ENCODE data around the gene RFPL4A. TPM values are rescaled to one million over a fixed set of nuclear protein-coding genes. Genes with fewer than 3 reads are reported as not detected.
"Not testable (repeated sequence)": the region's sequence is repeated elsewhere in the genome, so short reads cannot be mapped to it uniquely, and the experiment has no call there.

The RFPL4A gene
- total RNA-seq = not detected

DNA sequence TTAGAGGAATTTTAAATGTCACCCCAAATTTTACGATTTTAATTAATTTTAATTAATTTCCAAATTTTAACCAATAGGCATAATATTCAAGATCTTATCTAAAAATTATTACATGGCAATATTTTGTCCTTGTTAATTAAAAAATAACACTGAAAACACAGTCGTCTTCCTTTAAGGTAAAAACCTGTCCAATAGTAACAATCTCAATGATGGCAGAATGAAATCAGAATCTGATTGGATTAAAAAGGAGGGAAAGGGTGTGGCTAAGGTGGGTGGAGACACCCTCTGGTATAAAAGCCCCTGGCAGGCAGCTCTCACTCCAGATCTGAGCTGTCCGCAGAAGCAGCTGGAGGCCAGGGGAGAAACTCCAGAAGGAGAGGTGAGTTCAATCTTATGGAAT, at the start of gene RFPL4A:
RFPL4A (plus strand) TSS at position 301 of the 400 bp plus-strand sequence. CDS start 2,704 bp downstream, outside the sequence.
- in situ Hi-C loops (cut with MboI; ENCODE audit: low pct_ligation_motif_present in 1 of 4, low pct_unique_long_range_greater_than_20kb in 1 of 4, low sequenced_read_pairs in 3 of 4); H3K9me3 ChIP-seq; H3K27ac ChIP-seq; H3K4me1 ChIP-seq; H3K36me3 ChIP-seq; intact Hi-C loops (cut with DNase I; ENCODE audit: low total_unique reads); H3K27me3 ChIP-seq; H3K4me3 ChIP-seq; DNase-seq: not testable (repeated sequence)
- WGBS, 2 donors (ENCODE audit: low coverage in 1 of 2) = 86 to 92% methylated on average over 2 to 3 of the region's 3 CpGs

DNA sequence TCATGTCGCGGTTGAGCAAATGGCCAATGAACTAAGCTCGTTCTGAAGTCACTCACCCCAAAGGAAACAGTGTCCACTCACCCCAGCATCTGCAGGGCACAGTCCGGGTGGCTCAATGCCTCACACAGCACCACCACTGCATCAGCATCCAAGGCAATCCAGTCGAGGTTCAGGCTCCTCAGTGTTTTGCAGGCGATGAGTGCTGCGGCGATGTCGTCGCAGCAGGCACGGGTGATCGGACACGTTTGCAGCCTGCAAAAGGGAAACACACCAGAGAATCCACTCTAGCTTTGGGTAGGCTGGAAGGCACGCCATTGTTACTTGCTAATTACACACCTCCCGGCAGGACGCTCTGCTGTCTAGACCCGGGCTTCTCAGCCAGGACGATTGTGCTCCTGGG, 47.2 kb upstream of the RFPL4A start:
- H3K27ac ChIP-seq = no peak overlapping the region
- intact Hi-C loops (cut with DNase I; ENCODE audit: low total_unique reads) (no loop called here), in situ Hi-C loops (cut with MboI; ENCODE audit: low pct_ligation_motif_present in 1 of 4, low pct_unique_long_range_greater_than_20kb in 1 of 4, low sequenced_read_pairs in 3 of 4) (no loop called here)
- no peaks in the 10 kb centered on the region for H3K36me3 ChIP-seq
- no peak for DNase-seq
- H3K4me3 ChIP-seq = no peak overlapping the region
- WGBS, 2 donors (ENCODE audit: low coverage in 1 of 2) = 84% methylated on average over 18 of the region's 18 CpGs; no CpG with 5 or more reads in 1 of the 2 donors
- TF ChIP-seq, protein P1, sequence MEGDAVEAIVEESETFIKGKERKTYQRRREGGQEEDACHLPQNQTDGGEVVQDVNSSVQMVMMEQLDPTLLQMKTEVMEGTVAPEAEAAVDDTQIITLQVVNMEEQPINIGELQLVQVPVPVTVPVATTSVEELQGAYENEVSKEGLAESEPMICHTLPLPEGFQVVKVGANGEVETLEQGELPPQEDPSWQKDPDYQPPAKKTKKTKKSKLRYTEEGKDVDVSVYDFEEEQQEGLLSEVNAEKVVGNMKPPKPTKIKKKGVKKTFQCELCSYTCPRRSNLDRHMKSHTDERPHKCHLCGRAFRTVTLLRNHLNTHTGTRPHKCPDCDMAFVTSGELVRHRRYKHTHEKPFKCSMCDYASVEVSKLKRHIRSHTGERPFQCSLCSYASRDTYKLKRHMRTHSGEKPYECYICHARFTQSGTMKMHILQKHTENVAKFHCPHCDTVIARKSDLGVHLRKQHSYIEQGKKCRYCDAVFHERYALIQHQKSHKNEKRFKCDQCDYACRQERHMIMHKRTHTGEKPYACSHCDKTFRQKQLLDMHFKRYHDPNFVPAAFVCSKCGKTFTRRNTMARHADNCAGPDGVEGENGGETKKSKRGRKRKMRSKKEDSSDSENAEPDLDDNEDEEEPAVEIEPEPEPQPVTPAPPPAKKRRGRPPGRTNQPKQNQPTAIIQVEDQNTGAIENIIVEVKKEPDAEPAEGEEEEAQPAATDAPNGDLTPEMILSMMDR (IDR thresholded peaks at IDR 0.05) = no peak
- TF ChIP-seq POLR2AphosphoS5 (IDR thresholded peaks at IDR 0.05) (no peak), POLR2A (IDR thresholded peaks at IDR 0.05) (no peak), EP300 (IDR thresholded peaks at IDR 0.05; ENCODE audit: low read depth) (no peak)
- H3K27me3 ChIP-seq = peaks cover 17% of the 10 kb centered on the region
- no peaks in the 10 kb centered on the region for H3K4me1 ChIP-seq
- H3K9me3 ChIP-seq = no peaks in the 10 kb centered on the region

DNA sequence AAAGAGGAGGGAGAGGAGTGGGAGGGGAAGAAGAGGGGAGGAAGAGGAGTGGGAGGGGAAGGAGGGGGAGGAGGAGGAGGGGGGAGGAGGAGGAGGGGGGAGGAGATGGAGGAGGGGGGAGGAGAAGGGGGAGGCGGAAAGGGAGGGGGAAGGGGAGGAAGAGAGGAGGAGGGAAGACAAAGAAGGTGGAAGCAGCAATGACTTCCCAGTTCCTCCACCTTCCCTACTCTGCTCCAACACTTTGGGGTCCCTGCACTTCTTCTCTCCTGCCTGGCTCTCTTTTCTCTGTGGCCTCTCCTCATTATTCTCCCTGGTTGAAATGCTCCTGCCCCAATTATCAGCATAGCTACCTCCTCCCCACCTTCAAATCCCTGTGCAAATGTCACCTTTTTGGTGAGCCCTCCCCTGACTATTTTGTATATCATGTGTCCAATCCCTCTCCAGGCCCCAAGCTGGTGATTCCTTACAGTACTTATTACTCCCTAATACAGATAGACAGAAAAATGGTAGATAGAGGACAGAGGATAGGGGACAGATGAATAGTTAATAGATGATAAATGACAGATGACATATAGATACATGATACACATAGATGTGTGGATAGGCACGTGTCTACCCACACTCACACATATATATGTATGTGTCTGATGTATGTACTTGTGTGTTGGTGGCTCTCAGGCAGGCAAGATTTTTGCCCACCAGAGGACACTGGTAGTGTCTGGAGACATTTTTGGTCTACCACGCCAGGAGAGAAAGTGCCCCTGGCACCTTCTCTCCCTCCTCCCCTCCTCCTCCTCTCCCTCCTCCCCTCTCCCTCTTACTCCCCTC, 45.9 kb upstream of the RFPL4A start:
- no peaks in the 10 kb centered on the region for H3K36me3 ChIP-seq
- in situ Hi-C loops (cut with MboI; ENCODE audit: low pct_ligation_motif_present in 1 of 4, low pct_unique_long_range_greater_than_20kb in 1 of 4, low sequenced_read_pairs in 3 of 4) (no loop called here), intact Hi-C loops (cut with DNase I; ENCODE audit: low total_unique reads) (no loop called here)
- no peak overlapping the region for H3K27ac ChIP-seq
- H3K4me3 ChIP-seq = no peak overlapping the region
- WGBS, 2 donors (ENCODE audit: low coverage in 1 of 2) = 57 to 67% methylated on average over 1 to 2 of the region's 3 CpGs
- no peaks in the 10 kb centered on the region for H3K4me1 ChIP-seq
- TF ChIP-seq EP300 (IDR thresholded peaks at IDR 0.05; ENCODE audit: low read depth) = no peak
- TF ChIP-seq, protein P1 (IDR thresholded peaks at IDR 0.05) = no peak
- TF ChIP-seq POLR2AphosphoS5 (IDR thresholded peaks at IDR 0.05) = no peak
- no peak for TF ChIP-seq POLR2A (IDR thresholded peaks at IDR 0.05)
- peaks cover 22% of the 10 kb centered on the region for H3K27me3 ChIP-seq
- H3K9me3 ChIP-seq = no peaks in the 10 kb centered on the region
- DNase-seq = no peak

DNA sequence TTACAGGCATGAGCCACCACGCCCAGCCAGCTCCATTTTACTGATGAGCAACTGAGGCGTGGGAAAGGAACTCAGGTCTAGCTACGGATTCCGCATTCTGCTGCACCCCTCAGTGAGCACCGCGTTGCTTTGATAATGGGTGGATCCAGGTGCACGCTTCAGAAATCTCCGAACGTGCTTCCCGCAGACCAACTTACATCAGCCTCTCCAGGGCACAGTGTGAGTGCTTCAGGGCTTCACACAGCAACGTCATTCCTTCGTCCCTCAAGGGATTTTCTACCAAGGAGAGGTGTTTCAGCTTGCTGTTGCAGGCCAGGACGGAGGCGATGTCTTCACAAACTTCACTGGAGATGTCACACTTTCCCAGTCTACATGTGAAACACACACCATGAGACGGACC, 42.4 kb upstream of the RFPL4A start:
- Histone ChIP-seq H3K27me3 (peaks cover 51% of the 10 kb centered on the region), H3K27ac (no peak overlapping the region), H3K4me3 (no peak overlapping the region), H3K9me3 (no peaks in the 10 kb centered on the region), H3K4me1 (no peaks in the 10 kb centered on the region), H3K36me3 (no peaks in the 10 kb centered on the region)
- WGBS, 2 donors (ENCODE audit: low coverage in 1 of 2) = 76 to 83% methylated on average over 3 to 15 of the region's 15 CpGs
- TF ChIP-seq EP300 (IDR thresholded peaks at IDR 0.05; ENCODE audit: low read depth) = no peak
- TF ChIP-seq POLR2A (IDR thresholded peaks at IDR 0.05) = no peak
- no peak for TF ChIP-seq POLR2AphosphoS5 (IDR thresholded peaks at IDR 0.05)
- TF ChIP-seq, protein P1 (IDR thresholded peaks at IDR 0.05) = no peak
- in situ Hi-C loops (cut with MboI; ENCODE audit: low pct_ligation_motif_present in 1 of 4, low pct_unique_long_range_greater_than_20kb in 1 of 4, low sequenced_read_pairs in 3 of 4) (no loop called here), intact Hi-C loops (cut with DNase I; ENCODE audit: low total_unique reads) (no loop called here)
- no peak for DNase-seq
